Endothelial cell (in vitro differentiated cells): Measurements from ENCODE around the gene KCTD13. TPM values are rescaled to one million over a fixed set of nuclear protein-coding genes. Genes with fewer than 3 reads are reported as not detected.

Experiments used
- DNase-seq: peaks from one replicate; pipeline ENCODE4 v3.0.0; 2021; ENCODE audit warnings: low spot score
- H3K27ac Mint-ChIP-seq: one replicate; pipeline ENCODE4 v1.8.0; 2021; ENCODE audit warnings: mixed read lengths, inconsistent platforms; ENCODE audit not compliant: unreplicated experiment
- H3K27me3 Mint-ChIP-seq: one replicate; pipeline ENCODE4 v1.8.0; 2021; ENCODE audit warnings: mild to moderate bottlenecking, moderate library complexity, mixed read lengths, inconsistent platforms; ENCODE audit not compliant: unreplicated experiment
- H3K36me3 Mint-ChIP-seq: one replicate; pipeline ENCODE4 v1.8.0; 2021; ENCODE audit warnings: mild to moderate bottlenecking, low read depth, mixed read lengths, inconsistent platforms; ENCODE audit not compliant: unreplicated experiment
- H3K4me1 Mint-ChIP-seq: one replicate; pipeline ENCODE4 v1.8.0; 2021; ENCODE audit warnings: mild to moderate bottlenecking, mixed read lengths, inconsistent platforms; ENCODE audit not compliant: unreplicated experiment
- H3K4me3 Mint-ChIP-seq: one replicate; pipeline ENCODE4 v1.8.0; 2021; ENCODE audit warnings: mild to moderate bottlenecking, mixed read lengths, inconsistent platforms; ENCODE audit not compliant: unreplicated experiment
- H3K9me3 Mint-ChIP-seq: one replicate; pipeline ENCODE4 v1.8.0; 2021; ENCODE audit warnings: mixed read lengths, inconsistent platforms; ENCODE audit not compliant: unreplicated experiment
- CTCF ChIP-seq: fragments of 200-600 bp; sonication (generic); IDR thresholded peaks from one replicate; pipeline ENCODE4 v1.5.0; 2021; ENCODE audit warnings: antibody characterized with exemption; ENCODE audit not compliant: unreplicated experiment
- total RNA-seq: library from RNA; stranded (reverse); fragmentation: NEBNext Ultra II Directional; extraction: Animal tissue kit (Norgen Biotek cat#: 25700); gene quantifications from one replicate; pipeline ENCODE4 v1.2.1, GENCODE V29; 2021; ENCODE audit not compliant: unreplicated experiment

The KCTD13 gene
- total RNA-seq, 1 donor from 2014 or later, result 25.8 TPM

GRCh38 chr16:29878172-29878571 lies 47.9 kb downstream of the KCTD13 start:
- no peak for TF ChIP-seq CTCF
- Mint-ChIP-seq H3K27ac (no peak overlapping the region), H3K27me3 (peaks cover 6% of the 10 kb centered on the region), H3K9me3 (no peaks in the 10 kb centered on the region), H3K4me1 (peaks cover 4% of the 10 kb centered on the region), H3K4me3 (no peak overlapping the region), H3K36me3 (peaks cover 7% of the 10 kb centered on the region)
- no peak for DNase-seq

GRCh38 chr16:29877266-29877961 lies 48.6 kb downstream of the KCTD13 start:
- no peak for TF ChIP-seq CTCF
- Mint-ChIP-seq H3K9me3 (no peaks in the 10 kb centered on the region), H3K36me3 (peaks cover 3% of the 10 kb centered on the region), H3K27me3 (peaks cover 6% of the 10 kb centered on the region), H3K4me1 (peaks cover 4% of the 10 kb centered on the region), H3K4me3 (peak overlapping the region; percentile 58), H3K27ac (no peak overlapping the region)
- peak; percentile 58 for DNase-seq

GRCh38 chr16:29876594-29877249 lies 49.3 kb downstream of the KCTD13 start:
- Mint-ChIP-seq H3K36me3 (peaks cover 3% of the 10 kb centered on the region), H3K9me3 (no peaks in the 10 kb centered on the region), H3K4me3 (no peak overlapping the region), H3K4me1 (peaks cover 4% of the 10 kb centered on the region), H3K27ac (no peak overlapping the region), H3K27me3 (peaks cover 6% of the 10 kb centered on the region)
- TF ChIP-seq CTCF, result no peak
- no peak for DNase-seq

- TF ChIP-seq CTCF, result no peak
- H3K4me3 Mint-ChIP-seq, result peak overlapping the region; percentile 77
- no peaks in the 10 kb centered on the region for H3K9me3 Mint-ChIP-seq
- DNase-seq, result no peak
- H3K27ac Mint-ChIP-seq, result no peak overlapping the region
- H3K27me3 Mint-ChIP-seq, result peaks cover 6% of the 10 kb centered on the region
- peaks cover 4% of the 10 kb centered on the region for H3K4me1 Mint-ChIP-seq
- H3K36me3 Mint-ChIP-seq, result peaks cover 3% of the 10 kb centered on the region
Observed at GRCh38 chr16:29876217-29876593, 49.8 kb downstream of the KCTD13 start.

- no peak overlapping the region for H3K27ac Mint-ChIP-seq
- no peak for DNase-seq
- H3K36me3 Mint-ChIP-seq, result peaks cover 3% of the 10 kb centered on the region
Observed at GRCh38 chr16:29875206-29875605, 50.8 kb downstream of the KCTD13 start.

More at GRCh38 chr16:29875206-29875605, 50.8 kb downstream of the KCTD13 start:
- Mint-ChIP-seq H3K4me1 (peaks cover 4% of the 10 kb centered on the region), H3K27me3 (peaks cover 4% of the 10 kb centered on the region), H3K4me3 (no peak overlapping the region), H3K9me3 (no peaks in the 10 kb centered on the region)
- TF ChIP-seq CTCF, result no peak
